ENCODE measurements around the gene RPL18A. TPM values are rescaled to one million over a fixed set of nuclear protein-coding genes. Genes with fewer than 3 reads are reported as not detected.

RPL18A gene
- total and polyA plus RNA-seq, 10 of the 15 experiments (the other 5 are each of a cell fraction or from before 2014, with no cell fraction given) = 1,181 to 3,774 (median 2,300) TPM

- in situ Hi-C loops (cut with MboI) = no loop called here
- BruUV-seq (replicated peaks) = no TSS peak
- Histone ChIP-seq H4K20me1 (ENCODE audit: control insufficient read depth, insufficient read depth) (no peaks in the 10 kb centered on the region), H3K27ac (ENCODE audit: control insufficient read depth, insufficient read depth) (no peak overlapping the region), H3K27me3 (replicated peaks in 1 of 2; ENCODE audit: control insufficient read depth in 2 of 2, insufficient read depth in 2 of 2, low read length in 1 of 2) (no peaks in the 10 kb centered on the region), H3K4me3 (no peak overlapping the region), H3K4me1 (ENCODE audit: control insufficient read depth, insufficient read depth, low read length) (peaks cover 11% of the 10 kb centered on the region), H3K36me3 (ENCODE audit: control insufficient read depth in 2 of 2, insufficient read depth in 2 of 2, low read length in 1 of 2) (peaks cover 9 to 18% of the 10 kb centered on the region in 2 experiments), H3K79me2 (ENCODE audit: control insufficient read depth, insufficient read depth, low read length) (peaks cover 19% of the 10 kb centered on the region), H3K9me3 (replicated peaks; ENCODE audit: control insufficient read depth, insufficient read depth, low read length) (no peaks in the 10 kb centered on the region; the same call in 2 of the 3 replicates), H3K9ac (ENCODE audit: control insufficient read depth, insufficient read depth, low read length) (no peak overlapping the region), H2AFZ (ENCODE audit: control insufficient read depth, low read depth, low read length) (no peak overlapping the region), H3K4me2 (ENCODE audit: control insufficient read depth, insufficient read depth) (no peak overlapping the region)
- FAIRE-seq (no peak), ATAC-seq (no peak), DNase-seq (ENCODE audit: low read depth, low spot score) (no peak)
- ChIA-PET POLR2A (no interaction called here), SMC1A (ENCODE audit: uncharacterized antibody, unreplicated experiment) (no interaction called here), RAD21 (ENCODE audit: unreplicated experiment) (no interaction called here), CTCF (no interaction called here)
- 93% methylated on average over 29 of the region's 30 CpGs for WGBS (ENCODE audit: insufficient coverage, insufficient replicate concordance, low lambda C conversion rate, missing lambda C conversion rate)
- no peak for TF ChIP-seq NFIC (IDR thresholded peaks at IDR 0.05; ENCODE audit: low read depth, low read length)
- no peak for TF ChIP-seq KDM1A (IDR thresholded peaks at IDR 0.05; ENCODE audit: borderline replicate concordance)
- TF ChIP-seq ZZZ3 (IDR thresholded peaks at IDR 0.05; ENCODE audit: control insufficient read depth, insufficient read length, low read depth) = no peak
- no peak for TF ChIP-seq SMAD1 (IDR thresholded peaks at IDR 0.05; ENCODE audit: low read depth, partially characterized antibody)
- intact Hi-C loops (cut with micrococcal nuclease; ENCODE audit: unreplicated experiment) = no loop called here
These were observed 18.3 kb upstream of the RPL18A start for GRCh38 chr19:17841371-17841809.

DNA sequence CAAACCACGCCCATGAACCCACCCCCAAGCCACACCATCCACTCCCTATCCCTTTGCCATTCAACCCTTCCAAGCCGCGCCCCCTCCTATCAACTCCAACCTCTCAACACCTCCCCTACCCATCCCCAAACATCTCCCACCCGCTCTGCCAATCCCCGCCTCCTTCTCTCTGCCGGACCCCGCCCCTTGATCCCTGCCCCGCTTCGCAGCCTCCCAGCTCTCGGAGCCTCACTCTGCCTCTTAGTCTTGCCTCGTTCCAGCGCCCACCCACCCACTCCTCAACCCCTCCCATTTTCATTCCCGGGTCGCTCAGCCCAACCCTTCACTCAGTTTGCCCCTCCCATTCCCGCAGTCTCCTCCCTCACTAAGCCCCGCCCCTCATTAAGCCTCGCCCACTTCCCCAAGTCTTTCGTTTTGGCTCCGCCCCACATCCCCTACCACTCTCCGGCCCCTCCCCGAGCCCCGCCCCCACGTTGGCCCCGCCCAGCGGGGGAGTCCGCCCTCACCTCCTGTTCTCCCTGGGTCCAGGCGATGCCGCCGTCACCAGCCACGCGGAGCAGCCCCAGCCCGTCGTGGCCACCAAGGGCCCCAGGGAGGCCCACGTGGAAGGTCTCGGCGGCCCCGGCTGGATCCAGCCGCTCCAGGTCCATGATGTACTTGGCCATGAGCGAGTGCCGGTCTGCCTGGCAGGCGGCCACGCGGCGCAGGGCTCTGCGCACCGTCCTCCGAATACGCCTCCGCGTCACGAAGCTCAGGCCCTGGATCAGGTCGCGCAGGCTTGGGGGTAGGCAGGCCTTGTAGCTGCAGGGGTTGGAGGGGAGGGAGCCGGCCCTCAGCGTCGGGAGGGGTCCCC, 17.7 kb upstream of the RPL18A start:
- Histone ChIP-seq H3K27ac (ENCODE audit: control insufficient read depth, insufficient read depth) (no peak overlapping the region), H3K4me3 (no peak overlapping the region), H3K36me3 (ENCODE audit: control insufficient read depth in 2 of 2, insufficient read depth in 2 of 2, low read length in 1 of 2) (peaks cover 9 to 18% of the 10 kb centered on the region in 2 experiments), H4K20me1 (ENCODE audit: control insufficient read depth, insufficient read depth) (no peaks in the 10 kb centered on the region), H3K4me1 (ENCODE audit: control insufficient read depth, insufficient read depth, low read length) (peaks cover 14% of the 10 kb centered on the region), H3K79me2 (ENCODE audit: control insufficient read depth, insufficient read depth, low read length) (peaks cover 24% of the 10 kb centered on the region), H3K9me3 (replicated peaks; ENCODE audit: control insufficient read depth, insufficient read depth, low read length) (no peaks in the 10 kb centered on the region; the same call in 2 of the 3 replicates), H3K27me3 (replicated peaks in 1 of 2; ENCODE audit: control insufficient read depth in 2 of 2, insufficient read depth in 2 of 2, low read length in 1 of 2) (no peaks in the 10 kb centered on the region), H3K9ac (ENCODE audit: control insufficient read depth, insufficient read depth, low read length) (no peak overlapping the region), H2AFZ (ENCODE audit: control insufficient read depth, low read depth, low read length) (no peak overlapping the region), H3K4me2 (ENCODE audit: control insufficient read depth, insufficient read depth) (no peak overlapping the region)
- BruUV-seq (replicated peaks) = no TSS peak
- ATAC-seq (peak; percentile 74), FAIRE-seq (no peak), DNase-seq (ENCODE audit: low read depth, low spot score) (no peak)
- WGBS (ENCODE audit: insufficient coverage, insufficient replicate concordance, low lambda C conversion rate, missing lambda C conversion rate) = 94% methylated on average over 44 of the region's 56 CpGs
- intact Hi-C loops (cut with micrococcal nuclease; ENCODE audit: unreplicated experiment) (no loop called here), in situ Hi-C loops (cut with MboI) (no loop called here)
- ChIA-PET CTCF (no interaction called here), SMC1A (ENCODE audit: uncharacterized antibody, unreplicated experiment) (no interaction called here), RAD21 (ENCODE audit: unreplicated experiment) (no interaction called here), POLR2A (no interaction called here)
- TF ChIP-seq POLR2A (IDR thresholded peaks at IDR 0.05; ENCODE audit: low read depth, low read length) (peak; percentile 35; the same call in 1 of the 2 replicates), MTA2 (IDR thresholded peaks at IDR 0.05; ENCODE audit: low read depth) (no peak)
